Stimulated activated CD4-positive, alpha-beta T cell treated with anti-CD3 and anti-CD28 coated beads, TNF-alpha, amount 100 ng/mL, for 48 hours (primary cell): ENCODE results near the gene AP3D1.

Source experiments
- DNase-seq, 3 donors: peaks; one replicate each; pipeline ENCODE4 v3.0.0-alpha.2; 2020; ENCODE audit warnings: low read depth in 3 of 3

AP3D1 gene

DNA sequence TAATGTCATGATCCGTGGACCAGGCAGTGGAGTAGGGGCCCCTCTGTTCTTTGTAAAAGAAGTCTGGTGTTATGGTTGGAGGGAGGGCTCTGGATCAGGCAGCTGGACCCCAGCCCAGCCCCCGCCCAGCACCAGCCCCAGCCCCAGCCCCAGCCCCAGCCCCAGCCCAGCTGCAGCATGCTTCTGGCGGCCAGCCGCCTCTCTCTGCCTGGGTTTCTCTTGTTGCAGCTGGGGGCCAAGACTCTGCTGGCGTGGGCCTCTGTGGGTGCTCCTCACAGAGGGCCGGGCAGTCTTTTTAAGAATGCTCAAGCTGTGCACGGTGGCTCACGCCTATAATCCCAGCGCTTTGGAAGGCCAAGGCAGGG lies 30.2 kb upstream of the AP3D1 start:
- no peak for DNase-seq

DNA sequence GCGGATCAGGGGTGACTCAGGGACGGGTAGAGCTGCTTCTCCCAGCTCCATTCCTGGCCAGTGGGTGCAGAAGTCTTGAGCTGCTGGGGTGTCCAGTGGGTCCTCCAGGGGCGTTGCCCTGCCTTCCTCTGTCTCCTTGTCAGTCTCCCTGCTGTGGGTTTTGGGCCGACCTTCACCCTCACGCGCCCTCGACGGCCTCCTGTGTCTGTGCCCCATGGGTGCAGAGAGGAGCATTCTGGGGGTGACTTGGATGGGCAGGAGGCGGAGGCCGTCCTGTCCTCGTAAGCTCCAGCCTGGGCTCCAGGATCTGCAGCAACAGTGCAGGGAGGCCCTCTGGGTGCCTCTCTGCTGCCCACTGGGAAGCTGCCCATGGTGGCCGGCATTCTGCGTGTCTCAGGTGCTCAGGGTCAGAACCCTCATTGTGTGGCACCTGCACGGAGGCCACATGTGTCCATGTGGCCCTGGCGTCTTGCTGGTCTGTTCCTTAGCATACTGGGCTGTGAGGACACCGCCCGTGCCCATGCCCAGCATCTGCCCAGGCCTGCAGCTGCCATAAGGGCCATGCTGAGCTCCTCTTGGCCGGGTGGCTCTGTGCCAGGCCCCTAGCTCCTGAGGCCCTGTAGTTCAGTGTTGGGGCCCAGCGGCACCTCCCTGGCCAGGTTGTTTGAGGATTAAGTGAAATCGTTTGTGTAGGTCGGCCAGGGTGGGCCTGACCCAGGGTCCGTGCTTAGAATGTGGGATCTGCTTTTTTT lies 29.7 kb upstream of the AP3D1 start:
- DNase-seq = no peak

DNA sequence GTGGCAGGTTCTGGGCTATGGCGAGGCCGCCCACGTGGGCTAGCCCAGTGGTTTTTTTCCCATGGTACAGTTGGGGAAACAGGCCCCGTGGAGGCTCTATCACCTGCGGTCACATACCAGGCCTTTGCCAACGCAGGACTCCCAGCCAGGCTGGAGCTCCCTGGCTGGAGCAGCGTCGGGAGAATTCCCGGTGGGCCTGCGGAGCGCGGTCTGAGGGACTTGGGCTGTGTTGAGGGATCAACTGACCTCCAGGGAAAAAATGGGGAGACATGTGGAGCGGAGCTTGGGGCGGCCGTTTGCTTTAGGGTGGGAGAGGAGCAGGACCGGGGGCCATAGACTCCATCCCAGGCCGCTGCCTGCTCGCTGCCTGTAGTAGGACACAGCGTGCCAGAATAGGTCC lies 28.7 kb upstream of the AP3D1 start:
- DNase-seq = no peak

DNA sequence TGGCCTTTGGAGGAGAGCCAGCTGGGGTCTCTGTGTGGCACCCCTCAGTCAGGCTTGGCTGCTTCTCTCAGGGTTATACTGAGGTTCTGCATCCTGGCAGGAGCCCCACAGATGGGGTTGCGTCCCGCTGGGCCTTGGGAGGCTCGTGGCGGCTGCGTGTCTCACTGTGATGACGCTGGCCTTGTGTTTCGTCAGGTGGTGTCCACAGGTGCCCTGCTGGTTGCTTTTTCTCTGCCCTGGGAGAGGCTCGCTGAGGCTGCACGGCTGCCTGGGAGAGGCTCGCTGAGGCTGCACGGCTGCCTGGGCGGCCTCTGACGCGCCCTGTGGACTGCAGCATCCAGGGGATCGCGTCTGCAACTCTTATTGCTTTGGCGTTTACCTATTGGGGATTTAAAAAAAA lies 27.7 kb upstream of the AP3D1 start:
- DNase-seq = no peak

DNA sequence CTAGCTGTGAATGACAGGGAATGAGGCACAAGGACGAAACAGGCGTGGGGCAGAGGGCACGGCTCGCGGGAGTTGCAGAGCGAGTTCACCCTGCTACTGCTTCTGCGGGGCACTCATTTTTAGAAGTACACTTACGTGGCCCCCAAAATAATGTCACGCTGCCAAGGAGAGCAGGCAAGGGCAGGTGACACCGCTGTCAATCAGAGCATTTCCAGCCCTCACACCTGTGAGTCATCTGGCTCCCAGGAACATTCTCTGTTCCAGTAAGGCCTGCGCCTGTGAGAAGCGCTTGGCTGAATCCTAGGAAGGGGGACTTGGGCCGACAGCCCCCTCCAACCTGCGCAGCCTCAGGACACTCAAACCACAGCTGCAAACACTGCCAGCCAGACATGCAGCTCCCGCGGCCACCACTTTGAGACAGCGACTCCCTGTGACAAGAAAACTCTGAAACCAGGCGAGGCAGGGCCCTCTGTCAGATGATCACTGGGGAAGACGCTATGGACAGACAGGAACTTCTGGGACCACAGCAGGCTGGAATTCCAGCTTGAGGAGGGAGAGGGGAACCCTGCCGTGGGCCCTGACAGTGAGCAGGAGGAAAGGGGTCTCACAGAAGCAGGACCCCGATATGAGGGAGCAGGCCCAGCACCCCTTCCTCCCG lies 25.1 kb upstream of the AP3D1 start:
- no peak for DNase-seq

DNA sequence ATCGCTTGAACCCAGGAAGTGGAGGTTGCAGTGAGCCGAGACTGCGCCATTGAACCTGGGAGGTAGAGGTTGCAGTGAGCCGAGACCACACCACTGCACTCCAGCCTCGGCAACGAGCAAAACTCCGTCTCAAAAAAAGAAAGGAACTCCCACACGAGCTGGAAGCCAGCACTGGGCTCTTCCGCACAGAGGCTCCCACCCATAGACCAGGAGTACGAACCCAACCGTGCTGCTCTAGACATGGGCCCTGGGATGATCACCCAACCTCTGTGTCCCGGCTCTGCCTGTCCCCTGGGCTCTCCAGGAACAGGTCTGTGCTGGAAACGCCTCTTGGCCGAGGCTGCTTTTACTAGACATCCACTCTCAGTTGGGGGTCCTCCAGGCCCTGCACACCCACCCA lies 24.4 kb upstream of the AP3D1 start:
- DNase-seq = no peak

DNA sequence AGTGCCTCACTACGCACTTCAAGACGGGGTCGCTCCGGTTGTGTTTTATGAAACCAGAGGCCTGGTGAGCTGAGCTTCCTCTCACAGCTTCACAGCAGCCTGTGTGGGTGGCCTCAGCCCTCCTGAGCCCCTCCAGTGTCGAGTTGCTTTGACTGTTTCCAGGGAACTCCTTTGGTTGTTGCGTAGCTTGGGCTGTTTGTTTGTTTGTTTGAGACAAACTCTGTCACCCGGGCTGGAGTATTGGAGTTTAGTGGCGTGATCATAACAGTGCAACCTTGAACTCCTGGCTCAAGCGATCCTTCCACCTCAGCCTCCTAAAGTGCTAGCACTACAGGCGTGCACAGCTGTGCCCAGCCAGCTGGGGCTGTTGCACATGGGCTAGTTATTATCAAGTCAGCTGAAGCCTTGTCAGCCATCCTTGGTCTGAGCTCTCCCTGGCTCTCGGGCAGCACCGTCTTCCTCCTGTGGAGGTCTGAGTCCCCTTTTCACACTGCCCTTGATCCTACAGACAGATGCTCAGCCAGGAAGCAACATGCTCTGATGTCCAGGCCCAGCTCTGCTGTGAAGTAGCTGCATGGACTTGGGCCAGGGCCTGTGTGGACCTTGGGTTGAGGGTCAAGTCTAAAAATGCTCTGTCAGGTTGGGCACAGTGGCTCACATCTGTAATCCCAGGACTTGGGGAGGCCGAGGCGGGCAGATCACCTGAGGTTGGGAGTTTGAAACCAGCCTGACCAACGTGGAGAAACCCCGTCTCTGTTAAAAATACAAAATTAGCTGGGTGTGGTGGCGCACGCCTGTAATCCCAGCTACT lies 22.6 kb upstream of the AP3D1 start:
- no peak for DNase-seq

DNA sequence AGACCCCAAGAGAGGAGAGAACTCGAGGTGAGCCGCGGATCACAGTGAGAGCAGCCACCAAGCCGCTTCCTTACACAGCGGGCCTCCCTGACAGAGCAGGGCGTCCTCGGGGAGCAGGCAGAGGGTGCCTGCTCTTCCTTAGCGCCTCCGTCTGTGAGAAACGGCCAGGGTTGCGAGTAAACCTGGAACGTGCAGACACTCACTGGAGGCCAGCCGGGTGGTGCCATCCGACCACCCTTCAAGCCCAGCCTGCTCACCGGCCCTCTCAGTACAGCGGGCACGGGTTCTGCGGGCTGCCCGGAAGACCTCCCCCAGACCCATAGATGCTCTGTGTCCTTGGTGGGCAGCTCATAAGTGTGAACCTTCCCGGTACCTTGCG lies 22.0 kb upstream of the AP3D1 start:
- no peak for DNase-seq

DNA sequence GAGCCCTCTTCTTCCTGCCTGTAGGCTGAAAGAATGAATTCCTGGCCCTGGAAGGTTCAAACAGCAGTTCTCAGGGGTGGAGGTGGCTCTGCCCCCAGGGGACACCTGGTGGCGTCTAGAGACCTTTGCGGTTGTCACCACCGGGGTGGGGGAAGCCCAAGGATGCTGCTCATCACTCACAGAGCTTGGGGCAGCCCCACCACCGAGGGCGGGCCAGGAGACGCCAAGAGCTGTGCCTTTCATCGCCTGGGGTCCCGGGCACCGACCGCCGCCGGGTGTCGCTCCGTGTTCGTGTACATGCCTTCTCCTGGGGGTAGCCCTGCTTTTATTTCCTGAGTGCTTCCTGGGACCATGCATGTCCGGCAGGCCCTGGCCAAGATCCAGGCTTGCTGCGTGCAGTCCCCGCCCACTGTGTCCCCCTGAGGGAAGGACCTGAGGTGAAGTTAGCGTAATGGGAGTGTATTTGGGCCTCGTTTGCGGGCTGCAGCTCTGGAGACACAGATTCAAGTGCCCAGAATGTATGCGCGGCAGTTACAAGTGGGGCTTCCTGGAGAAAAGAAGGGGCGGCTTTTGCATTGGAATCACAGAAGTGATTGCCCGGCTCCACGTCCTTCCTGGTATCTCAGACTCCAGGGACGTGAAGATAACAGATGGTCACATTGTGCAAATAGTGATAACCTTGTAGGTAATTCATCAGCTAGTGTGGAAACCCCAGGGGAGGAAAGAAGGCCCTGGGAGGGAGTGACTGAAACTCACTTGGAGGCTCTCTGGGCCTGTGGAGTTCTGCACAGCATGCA lies 20.2 kb upstream of the AP3D1 start:
- DNase-seq = peak; percentile 58 to 70 (median 64)

DNA sequence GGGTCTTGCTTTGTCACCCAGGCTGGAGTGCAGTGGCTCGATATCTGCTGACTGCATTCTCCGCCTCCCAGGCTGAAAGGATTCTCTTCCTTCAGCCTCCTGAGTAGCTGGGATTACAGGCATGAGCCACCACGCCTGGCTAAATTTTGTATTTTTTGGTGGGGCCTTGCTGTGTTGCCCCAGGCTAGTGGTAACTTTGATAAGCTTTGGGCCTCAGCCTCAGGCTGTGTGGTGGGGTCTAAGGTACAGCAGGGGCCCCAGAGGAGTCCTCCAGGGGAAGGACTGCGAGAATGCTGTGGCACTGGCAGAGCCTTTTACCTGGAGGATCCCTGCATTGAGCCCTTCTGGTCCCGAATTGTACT lies 19.6 kb upstream of the AP3D1 start:
- no peak for DNase-seq

DNA sequence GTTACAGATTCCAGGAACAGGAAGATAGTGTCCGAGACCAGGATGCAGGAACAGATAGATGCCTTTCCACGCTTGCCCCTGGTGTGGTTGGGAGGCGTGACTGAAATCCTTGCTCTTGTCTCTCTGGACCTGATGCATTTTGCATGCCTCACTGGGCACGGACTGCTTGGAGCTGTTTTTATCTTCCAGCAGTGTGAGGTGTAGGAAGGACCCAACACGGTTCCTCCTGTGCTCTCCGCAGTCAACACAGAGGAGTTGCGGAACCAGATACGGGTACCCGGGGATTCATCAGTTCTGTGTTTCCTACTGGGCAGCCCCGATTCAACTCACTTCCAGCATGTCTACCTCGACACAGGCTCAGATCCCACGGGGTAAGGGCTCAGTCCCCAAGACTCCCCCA lies 18.9 kb upstream of the AP3D1 start:
- DNase-seq = no peak

DNA sequence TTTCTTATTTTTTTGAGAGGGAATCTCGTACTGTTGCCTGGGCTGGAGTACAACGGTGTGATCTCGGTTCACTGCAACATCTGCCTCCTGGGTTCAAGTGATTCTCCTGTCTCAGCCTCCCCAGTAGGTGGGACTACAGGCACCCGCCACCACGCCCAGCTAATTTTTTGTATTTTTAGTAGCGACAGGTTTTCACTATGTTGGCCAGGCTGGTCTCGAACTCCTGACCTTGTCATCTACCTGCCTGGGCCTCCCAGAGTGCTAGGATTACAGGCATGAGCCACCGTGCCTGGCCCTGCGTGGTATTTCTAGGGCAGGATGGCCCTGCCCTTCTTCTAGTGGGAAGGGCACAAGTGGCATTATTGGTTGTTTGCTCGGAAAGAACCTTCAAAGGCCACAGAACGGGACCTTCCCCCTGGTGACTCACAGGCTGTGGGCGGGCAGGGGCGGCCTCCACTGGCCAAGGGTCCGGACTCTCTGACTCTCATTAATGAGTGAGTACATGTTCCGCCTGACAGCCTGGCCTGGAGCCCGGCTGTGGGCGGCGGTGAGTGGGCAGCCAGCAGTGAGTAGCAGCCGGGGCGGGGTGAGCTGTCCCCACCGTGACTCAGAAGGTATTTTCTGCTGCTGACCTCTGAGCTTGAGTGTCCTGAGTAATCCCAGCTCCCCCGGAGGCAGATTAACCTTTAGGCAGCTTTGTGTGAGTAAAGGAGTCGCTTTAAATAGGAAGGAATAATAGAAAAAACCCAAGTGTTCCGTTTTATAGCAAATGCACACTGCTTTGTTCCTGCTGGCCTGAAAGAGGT lies 17.5 kb upstream of the AP3D1 start:
- DNase-seq = peak; percentile 39 to 67 (median 60)

DNA sequence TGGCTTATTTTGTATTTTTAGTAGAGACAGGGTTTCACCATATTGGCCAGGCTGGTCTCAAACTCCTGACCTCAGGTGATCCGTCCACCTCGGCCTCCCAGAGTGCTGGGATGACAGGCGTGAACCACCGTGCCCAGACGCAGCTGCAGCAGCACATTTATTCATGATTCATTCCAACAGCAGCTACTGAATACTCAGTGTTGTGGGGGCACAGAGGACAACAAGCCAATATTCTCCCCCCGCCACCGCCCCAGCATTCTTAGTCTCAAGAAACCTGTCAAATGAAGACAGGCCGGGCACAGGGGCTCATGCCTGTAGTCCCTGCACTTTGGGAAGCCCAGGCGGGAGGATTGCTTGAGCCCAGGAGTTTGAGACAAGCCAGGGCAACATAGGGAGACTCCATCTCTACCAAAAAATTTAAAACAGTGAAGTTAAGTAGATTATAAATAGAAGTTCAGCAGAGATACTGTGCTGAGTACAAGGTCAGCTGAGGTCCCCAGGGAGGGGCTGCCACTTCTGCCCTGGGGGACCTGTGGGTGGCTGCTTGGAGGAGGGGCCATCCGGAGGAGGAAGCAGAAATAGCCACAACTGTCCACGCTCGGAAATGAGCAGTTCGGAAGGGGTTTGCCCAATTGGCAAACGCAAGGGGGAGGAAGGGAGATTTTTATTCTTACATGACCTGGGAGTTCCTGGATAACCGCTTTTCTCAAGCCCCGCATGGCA lies 16.7 kb upstream of the AP3D1 start:
- no peak for DNase-seq

DNA sequence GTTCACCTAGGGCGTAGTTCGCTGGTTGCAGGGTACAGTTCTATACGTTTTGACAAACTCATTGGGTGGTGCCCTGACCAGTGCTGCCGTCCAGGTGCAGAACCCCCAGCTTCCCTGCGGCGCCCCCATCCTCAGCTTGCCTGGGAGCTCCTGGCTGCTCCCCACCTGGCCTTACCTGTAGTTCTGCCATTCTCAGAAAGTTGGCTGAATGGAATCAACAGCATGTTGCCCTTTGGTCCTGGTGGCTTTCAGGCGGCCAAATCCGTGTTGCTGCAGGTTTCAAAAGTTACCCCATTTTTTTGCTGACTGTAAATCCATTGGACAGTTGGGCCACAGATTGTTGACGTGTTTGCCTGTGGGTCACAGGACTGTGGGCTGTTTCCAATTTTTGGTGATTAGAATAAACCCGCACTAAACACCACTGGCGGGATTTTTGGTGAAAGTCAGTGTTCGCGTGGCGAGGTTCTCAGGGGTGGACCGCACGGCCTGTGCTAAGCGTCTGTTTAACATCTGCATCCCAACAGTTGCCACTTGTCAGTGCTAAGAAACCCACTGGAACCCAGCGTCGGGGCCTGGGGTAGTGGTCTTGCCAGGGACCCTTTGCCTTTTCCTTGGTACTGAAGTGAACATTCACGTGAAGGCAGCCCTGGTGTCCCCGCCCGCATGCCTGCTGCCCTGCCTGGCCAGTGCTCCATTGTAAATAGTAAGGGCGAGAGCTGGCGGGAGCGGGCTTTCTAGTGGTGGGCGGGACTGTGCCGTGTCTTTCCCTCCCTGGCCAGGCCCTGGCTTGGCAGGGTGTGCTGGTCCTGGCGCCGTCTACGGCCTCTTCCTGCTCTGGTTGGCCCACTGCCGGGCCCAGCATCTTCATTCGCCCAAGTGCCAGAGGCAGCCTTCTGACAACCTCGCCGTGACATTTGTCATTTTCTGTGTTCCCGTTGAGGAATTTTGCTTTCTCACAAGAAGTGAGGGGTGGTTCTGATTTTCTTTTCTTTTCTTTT lies 15.7 kb upstream of the AP3D1 start:
- no peak for DNase-seq

DNA sequence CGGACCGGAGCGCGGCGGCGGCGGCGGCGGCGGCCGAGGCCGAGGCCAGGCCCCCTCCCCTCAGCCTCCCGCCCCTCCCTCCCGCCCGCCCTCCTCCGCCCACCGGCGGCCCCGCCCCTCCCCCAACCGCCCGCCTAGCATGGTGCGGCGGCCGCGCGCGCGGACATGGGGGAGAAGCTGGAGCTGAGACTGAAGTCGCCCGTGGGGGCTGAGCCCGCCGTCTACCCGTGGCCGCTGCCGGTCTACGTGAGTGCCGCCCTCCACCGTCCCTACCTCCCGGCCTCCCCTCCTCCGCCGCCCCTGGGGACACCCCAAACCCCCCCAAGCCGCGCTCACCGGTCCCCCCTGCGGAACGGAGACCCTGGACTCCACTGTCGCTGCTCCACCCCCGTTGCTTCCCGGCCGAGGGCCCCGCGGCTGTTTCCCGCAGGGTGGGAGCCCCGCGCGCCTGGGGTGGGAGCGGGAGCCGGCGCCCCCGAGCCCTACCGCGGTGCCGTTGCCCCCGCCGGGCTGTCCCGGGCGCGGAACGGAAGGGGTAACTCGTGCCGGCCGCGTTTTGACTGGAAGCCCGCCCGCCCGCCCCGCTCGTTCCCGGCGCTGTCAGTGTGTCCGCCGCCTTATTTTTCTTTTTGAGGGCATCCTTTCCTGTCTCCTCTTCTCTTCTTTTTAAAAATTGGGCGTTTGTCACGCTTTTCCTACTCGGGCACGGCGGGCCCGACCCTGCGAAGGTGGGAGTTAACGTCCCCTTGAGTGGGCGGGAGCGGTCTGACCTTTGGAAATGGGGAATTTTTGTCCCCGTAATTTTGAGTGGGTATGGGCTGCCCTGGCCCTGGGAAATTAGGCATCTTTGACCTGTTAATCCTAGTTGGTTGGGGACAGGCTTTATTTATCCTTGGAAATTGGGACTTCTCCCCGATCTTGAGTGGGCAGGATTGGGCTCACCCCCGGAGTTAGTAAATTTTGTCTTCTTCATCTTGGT lies 12.9 kb upstream of the AP3D1 start:
- DNase-seq = no peak

DNA sequence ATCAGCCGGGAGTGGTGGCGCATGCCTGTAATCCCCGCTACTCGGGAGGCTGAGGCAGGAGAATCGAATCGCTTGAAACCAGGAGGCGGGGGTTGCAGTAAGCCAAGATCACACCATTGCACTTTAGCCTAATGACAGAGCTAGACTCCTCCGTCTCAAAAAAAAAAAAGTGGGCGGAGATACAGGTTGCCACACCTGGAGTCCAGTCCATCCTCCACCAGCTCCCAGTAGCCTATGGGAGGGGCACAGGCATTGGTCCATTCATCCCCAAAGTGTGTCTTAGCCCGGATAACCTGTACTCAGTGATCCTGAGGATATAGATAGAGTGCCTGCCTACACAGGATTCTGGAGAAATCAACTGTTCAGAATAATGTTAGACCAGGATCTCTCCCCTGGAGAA lies 9.0 kb upstream of the AP3D1 start:
- no peak for DNase-seq

DNA sequence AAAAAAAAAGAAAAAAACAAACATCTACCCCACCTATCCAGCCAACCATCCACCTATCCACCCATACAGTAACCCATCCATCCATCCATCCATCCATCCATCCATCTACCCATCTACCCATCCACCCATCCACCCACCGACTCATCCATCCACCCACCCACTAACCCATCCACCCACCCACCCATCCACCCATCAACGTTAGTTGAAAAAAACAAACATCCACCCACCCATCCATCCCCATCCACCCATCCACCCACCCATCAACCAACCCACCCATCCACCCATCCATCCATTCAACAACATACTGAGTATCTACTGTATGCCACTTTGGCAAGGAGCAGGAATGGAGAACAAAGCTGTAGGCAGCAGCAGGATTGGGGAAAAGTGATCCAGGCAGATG lies 6.1 kb upstream of the AP3D1 start:
- no peak for DNase-seq

DNA sequence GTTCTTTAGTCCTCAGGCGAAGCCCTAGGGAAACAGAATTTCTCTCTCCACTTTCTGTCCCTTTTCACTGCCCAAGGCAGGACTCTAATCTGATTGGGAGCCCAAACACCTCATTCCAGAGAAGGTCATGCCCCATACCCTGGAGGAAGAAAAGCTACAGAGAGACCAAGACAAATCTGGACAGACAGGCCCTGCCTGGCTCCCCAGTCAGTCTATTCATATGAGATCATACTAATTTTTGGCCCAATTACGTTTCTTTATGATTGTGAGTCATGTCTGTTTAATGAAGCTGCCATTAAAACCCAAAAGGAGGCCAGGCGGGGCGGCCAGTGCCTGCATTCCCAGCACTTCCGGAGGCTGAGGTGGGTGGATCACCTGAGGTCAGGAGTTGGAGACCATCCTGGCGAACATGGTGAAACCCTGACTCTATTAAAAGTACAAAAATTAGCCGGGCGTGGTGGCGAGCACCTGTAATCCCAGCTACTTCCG lies 3.3 kb upstream of the AP3D1 start:
- no peak for DNase-seq
